NCI-H345 treated with DMSO at 0.1 percent for 48 hours (cell line): ENCODE data around the gene ADAMTS15.

Experiments used
- DNase-seq: peaks from one replicate; lab custom pipeline; 2025; ENCODE audit not compliant: unreplicated experiment; lab: John Stamatoyannopoulos, UW

ADAMTS15 gene

DNA sequence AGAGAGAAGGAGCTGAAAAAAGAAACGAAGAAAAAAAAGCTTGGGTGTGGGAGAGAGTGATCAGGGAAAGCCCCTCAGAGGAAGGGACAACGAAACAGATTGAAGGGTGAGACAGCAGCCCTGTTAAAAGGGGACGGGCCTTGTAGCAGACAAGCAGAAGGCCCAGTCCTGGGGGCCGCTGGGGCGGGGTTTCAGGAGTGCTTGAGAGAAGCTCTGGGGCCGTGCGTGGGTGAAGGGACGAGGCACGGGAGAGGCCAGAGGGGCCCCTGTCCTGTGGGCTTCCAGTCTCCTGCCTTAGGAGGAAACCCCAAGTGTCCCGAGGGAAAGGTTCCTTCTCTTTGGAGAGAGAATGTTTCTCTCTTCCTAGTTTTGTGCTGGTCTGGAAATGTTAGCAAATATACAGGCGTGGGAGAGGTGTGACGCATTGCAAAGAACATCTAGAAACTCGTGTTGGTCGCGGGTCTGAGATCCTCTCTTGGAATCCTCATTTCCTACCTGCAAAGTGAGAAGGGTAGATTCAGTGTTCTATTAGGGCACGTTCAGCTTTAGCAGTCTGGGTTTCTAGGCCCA is 28.6 kb downstream of the ADAMTS15 start:
- DNase-seq: no peak

DNA sequence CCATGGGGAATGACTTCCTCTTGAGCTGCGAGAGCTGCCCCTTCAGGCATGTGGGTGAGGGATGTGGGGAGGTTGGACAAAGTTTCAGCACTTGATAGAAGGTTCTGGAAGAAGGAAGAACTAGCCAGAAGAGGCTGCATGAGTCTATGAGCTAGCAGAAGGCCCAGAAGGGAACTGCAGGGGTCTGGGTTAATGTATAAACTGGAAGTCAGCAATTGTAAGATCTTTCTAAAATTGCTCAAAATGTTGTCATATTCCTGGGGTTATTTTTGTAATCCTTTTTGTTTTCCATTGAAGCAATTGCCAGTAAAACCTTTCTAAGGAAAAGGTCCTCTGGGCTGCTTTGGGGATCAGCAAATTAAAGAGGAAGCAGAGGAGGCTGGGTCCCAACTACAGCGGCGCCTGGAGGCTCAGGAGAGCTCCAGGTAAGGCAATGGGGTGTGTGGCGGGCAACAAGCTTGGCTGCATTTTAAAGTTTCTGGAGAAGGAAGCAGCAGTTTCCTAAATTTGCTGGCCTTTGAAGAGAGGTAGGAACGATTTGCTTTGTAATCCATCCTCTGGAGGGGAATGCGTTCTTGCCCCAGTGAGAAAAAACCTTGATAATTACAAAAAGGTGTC is 29.2 kb downstream of the ADAMTS15 start:
- no peak for DNase-seq

- no peak for DNase-seq
Measured at GRCh38 chr11:130478204-130478701, 29.8 kb downstream of the ADAMTS15 start.

GRCh38 chr11:130478881-130479280 is 30.4 kb downstream of the ADAMTS15 start:
- no peak for DNase-seq

DNA sequence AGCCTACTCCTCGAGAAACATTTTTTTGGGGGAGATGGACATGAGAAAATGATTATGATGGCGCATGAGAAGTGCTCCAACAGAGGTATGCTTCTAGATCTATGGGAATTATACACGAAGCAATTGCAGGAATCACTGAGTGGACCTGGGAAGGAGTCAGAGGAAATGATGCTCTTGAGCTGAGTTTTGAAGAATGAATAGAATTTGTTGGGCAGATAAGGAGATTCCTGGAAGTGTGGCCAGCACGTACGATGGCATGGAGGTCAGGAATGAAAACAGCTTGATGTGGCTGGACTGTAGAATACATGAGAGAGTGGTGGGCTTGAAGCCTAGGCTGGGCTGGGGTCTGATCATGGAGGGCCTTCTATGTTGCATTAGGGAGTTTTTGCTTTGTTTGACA is 31.7 kb downstream of the ADAMTS15 start:
- no peak for DNase-seq

DNA sequence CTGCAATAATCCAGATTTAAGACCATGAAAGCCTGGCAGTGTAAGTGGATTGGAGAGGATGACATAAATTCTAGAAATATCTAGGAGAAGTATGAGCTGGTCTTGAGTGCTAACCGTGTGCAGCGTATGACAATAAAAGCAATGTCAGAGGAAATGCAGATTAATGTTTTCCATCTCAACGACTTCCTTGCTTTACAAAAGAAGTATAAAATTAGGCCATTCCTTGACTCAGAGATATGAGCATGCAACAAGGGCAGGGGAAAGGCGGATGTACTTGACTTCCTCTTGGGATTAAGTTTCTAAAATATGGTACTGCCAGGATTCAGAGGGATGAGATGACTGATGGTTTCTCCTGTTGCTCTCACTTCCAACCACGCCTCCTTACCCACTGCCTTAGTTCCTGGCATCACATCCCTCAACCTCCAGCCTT is 32.3 kb downstream of the ADAMTS15 start:
- DNase-seq: no peak

GRCh38 chr11:130483124-130483523 is 34.7 kb downstream of the ADAMTS15 start:
- no peak for DNase-seq

- no peak for DNase-seq
Measured at GRCh38 chr11:130485983-130486382, 37.5 kb downstream of the ADAMTS15 start.

GRCh38 chr11:130486391-130486836 is 38.0 kb downstream of the ADAMTS15 start:
- DNase-seq: no peak

- DNase-seq: no peak
Measured at GRCh38 chr11:130486987-130487923, 38.8 kb downstream of the ADAMTS15 start.

DNA sequence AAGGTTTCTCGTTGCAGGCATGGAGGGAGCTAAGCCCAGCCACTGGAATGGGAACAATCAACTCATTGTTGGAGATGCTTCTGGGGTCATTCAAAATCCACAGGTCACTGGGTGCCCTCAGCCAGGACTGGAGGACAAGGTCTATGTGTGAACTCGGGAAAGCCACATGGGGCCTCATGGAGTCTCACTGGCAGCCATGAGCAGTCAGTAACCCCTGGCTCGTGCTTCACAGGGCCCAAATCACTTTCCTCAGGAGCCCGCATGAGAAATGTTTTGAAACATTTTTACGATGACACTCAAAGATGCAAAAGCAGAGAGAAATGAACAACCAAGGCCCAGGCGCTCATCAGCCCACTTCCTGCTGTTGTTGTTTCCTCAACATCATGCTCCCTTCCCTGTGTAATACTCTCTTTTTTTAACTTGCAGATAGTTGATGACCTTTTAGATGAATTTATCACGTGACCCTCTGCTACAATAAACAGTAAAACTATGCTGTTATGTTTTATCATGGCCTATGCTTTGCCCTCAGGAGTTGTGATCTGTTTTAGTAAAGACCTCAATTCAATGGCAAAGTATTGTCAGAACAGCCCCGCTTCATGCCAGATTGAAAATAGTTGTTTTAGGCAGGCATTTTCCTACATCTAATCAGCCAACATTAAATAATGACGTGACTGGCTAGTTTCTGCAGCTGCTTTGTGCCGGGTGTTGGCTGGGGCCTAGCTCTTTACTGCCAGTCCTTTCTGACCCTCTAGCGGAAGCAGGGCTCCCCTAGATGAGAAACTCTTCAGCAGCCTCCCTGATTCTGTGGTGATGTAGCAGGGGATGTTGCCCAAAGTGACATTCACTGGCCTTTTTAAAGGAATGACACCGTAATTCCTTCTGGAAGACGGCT is 39.7 kb downstream of the ADAMTS15 start:
- DNase-seq: no peak

DNA sequence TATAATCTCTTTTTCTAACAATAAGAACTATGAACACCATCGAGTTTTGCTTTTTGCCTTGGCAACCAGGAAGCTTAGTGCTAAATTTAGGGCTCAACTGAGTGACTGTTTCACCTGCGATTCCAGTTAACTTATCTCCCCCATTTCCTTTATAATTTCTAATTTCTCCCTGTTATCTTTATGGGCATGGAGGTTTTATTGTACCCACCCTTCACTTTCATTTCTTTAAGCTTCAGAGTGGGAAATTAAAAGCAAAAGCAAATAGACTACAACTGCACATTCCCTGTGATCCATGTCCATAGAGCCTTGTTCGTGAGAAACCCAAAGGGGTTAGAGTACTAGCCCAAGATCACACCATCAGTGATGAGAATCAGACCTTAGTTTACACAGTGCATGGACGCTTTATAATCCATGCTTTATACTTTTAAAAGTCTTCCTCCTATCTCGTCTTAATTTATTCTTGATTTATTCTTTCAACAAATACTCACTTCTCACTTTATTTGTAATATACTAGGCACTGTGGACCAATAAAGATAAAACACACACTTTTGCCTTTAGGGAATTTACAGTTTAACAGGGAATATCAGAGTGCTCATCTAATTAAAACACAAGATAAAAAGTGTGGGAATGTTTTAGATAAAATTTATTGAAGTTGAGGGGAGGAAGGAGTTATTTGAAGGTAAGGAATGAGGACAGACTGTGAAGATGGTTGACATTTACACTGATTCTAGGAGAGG is 40.6 kb downstream of the ADAMTS15 start:
- no peak for DNase-seq

DNA sequence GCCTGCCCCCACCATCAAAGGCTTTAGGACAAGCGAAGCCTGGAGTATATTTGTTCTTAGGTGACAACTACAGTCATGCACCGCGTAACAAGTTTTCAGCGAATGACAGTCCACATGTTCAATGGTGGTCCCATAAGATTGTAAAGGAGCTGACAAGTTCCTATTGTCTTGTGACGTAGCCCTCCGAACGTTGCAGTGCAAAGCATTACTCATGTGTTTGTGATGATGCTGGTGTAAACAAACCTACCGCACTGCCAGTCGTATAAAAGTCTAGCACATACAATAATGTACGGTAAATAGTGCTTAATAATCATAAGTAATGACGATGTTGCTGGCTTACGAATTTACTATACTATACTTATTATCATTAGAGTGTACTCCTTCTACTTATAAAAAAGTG is 41.3 kb downstream of the ADAMTS15 start:
- DNase-seq: no peak

- DNase-seq: no peak
Measured at GRCh38 chr11:130490682-130491449, 42.4 kb downstream of the ADAMTS15 start.

DNA sequence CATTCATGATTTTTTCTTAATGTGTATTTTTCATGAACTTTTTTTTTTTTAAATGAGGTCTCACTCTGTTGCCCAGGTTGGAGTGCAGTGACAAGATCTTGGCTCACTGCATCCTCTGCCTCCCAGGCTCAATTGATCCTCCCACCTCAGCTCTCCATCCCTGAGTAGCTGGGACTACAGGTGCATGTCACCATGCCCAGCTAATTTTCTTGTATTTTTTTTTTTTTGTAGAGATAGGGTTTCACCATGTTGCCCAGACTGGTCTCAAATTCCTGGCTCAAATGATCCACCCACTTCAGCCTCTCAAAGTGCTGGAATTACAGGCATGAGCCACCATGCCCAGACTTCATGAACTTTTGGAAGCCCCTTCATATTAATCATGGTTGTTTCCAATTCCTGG is 49.7 kb downstream of the ADAMTS15 start:
- DNase-seq: no peak

DNA sequence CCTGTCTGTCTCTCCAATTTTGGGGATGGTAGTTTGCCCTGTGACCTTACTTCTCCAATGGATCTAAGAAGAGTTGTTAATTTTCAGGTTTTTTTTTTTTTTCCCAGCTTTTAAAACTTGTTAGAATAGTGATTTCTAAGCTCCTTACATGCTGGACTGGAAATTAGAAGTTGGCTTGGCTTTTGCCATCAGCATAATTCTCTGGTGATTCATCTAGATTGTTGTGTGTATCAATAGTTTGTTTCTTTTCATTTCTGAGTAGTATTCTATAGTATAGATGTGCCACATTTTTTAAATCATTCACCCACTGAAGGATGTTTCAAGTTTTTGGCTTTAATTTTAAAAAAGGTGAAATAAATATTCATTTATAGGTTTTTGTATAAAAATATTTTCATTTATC is 51.4 kb downstream of the ADAMTS15 start:
- DNase-seq: no peak

- DNase-seq: no peak
Measured at GRCh38 chr11:130504317-130504716, 55.9 kb downstream of the ADAMTS15 start.

DNA sequence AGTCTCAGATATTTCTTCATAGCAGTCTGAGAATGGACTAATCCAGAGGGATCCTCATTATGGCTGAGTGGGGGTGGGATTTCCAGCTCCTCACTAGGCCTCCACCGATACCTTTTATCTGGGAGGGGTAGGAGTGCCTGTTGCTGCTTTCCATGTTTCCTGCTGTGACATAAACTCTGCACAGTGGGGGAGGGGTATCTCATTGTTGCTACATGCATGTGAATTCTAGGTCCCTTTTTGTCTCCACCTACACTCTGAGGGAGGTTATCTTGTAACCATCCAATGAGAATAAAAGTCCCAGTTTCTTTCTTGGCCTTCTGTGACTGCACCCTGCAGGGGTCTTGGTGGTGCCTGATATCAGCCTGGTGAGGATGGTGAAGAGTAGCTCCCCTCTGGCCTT is 60.5 kb downstream of the ADAMTS15 start:
- no peak for DNase-seq

- DNase-seq: no peak
Measured at GRCh38 chr11:130509942-130510341, 61.5 kb downstream of the ADAMTS15 start.
